ENCODE results near the gene GNB4.

GNB4 gene

GRCh38 chr3:179474480-179474879 lies 23.2 kb upstream of the GNB4 start:
- no peak for DNase-seq (ENCODE audit: low read depth)
- no peak for TF ChIP-seq CTCF (IDR thresholded peaks at IDR 0.05; ENCODE audit: low read depth, low read length, missing control alignments)
- H3K4me3 ChIP-seq (ENCODE audit: low read depth, low read length) = no peak overlapping the region

GRCh38 chr3:179473565-179473964 lies 22.3 kb upstream of the GNB4 start:
- DNase-seq (ENCODE audit: low read depth) = no peak
- H3K4me3 ChIP-seq (ENCODE audit: low read depth, low read length) = no peak overlapping the region
- TF ChIP-seq CTCF (IDR thresholded peaks at IDR 0.05; ENCODE audit: low read depth, low read length, missing control alignments) = no peak

GRCh38 chr3:179464323-179465092 lies 13.2 kb upstream of the GNB4 start:
- no peak for TF ChIP-seq CTCF (IDR thresholded peaks at IDR 0.05; ENCODE audit: low read depth, low read length, missing control alignments)
- no peak for DNase-seq (ENCODE audit: low read depth)

GRCh38 chr3:179463319-179463718 lies 12.0 kb upstream of the GNB4 start:
- TF ChIP-seq CTCF (IDR thresholded peaks at IDR 0.05; ENCODE audit: low read depth, low read length, missing control alignments) = no peak
- H3K4me3 ChIP-seq (ENCODE audit: low read depth, low read length) = no peak overlapping the region
- no peak for DNase-seq (ENCODE audit: low read depth)

More at GRCh38 chr3:179464323-179465092, 13.2 kb upstream of the GNB4 start:
- no peak overlapping the region for H3K4me3 ChIP-seq (ENCODE audit: low read depth, low read length)

- DNase-seq (ENCODE audit: low read depth) = no peak
- TF ChIP-seq CTCF (IDR thresholded peaks at IDR 0.05; ENCODE audit: low read depth, low read length, missing control alignments) = no peak
- H3K4me3 ChIP-seq (ENCODE audit: low read depth, low read length) = no peak overlapping the region
Observed at GRCh38 chr3:179460260-179460659, 9.0 kb upstream of the GNB4 start.

- H3K4me3 ChIP-seq (ENCODE audit: low read depth, low read length) = no peak overlapping the region
- TF ChIP-seq CTCF (IDR thresholded peaks at IDR 0.05; ENCODE audit: low read depth, low read length, missing control alignments) = no peak
- DNase-seq (ENCODE audit: low read depth) = no peak
Observed at GRCh38 chr3:179455954-179456353, 4.7 kb upstream of the GNB4 start.

- H3K4me3 ChIP-seq (ENCODE audit: low read depth, low read length) = no peak overlapping the region
- no peak for DNase-seq (ENCODE audit: low read depth)
- TF ChIP-seq CTCF (IDR thresholded peaks at IDR 0.05; ENCODE audit: low read depth, low read length, missing control alignments) = no peak
Observed at GRCh38 chr3:179454887-179455286, 3.6 kb upstream of the GNB4 start.

Data from GM12864 (cell line).